DMS 273 (cell line): ENCODE results near the gene COBL.

ENCODE experiments used
- DNase-seq: peaks from one replicate; lab custom pipeline; 2025; ENCODE audit not compliant: unreplicated experiment; lab: John Stamatoyannopoulos, UW

Gene COBL

DNA sequence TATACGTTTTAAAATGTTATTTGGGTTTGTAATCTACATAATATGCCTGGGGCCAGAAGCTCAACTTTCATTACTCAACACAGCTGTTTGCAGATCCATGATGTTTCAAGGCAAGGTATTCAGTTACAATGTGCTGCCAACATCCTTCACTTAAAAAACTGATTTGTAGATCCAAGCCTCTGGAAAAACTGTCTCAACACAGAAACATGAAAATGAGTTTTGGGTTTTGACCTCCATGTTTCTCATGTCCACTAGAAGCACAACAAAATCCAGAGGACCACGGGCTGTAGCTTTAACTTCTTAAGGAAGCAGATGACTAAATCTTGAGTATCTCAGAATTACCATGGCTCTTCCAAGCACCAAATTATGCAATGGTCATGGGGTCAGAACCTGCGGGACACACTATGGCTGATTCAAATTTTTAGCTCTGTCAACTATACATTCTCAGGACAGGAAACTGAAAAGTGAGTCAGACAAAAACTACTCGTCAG, 286.9 kb downstream of the COBL start:
- DNase-seq, result peak; percentile 23

GRCh38 chr7:51029131-51029530, 287.5 kb downstream of the COBL start:
- DNase-seq, result no peak

- DNase-seq, result no peak
These were observed 288.4 kb downstream of the COBL start for GRCh38 chr7:51027935-51028830.

DNA sequence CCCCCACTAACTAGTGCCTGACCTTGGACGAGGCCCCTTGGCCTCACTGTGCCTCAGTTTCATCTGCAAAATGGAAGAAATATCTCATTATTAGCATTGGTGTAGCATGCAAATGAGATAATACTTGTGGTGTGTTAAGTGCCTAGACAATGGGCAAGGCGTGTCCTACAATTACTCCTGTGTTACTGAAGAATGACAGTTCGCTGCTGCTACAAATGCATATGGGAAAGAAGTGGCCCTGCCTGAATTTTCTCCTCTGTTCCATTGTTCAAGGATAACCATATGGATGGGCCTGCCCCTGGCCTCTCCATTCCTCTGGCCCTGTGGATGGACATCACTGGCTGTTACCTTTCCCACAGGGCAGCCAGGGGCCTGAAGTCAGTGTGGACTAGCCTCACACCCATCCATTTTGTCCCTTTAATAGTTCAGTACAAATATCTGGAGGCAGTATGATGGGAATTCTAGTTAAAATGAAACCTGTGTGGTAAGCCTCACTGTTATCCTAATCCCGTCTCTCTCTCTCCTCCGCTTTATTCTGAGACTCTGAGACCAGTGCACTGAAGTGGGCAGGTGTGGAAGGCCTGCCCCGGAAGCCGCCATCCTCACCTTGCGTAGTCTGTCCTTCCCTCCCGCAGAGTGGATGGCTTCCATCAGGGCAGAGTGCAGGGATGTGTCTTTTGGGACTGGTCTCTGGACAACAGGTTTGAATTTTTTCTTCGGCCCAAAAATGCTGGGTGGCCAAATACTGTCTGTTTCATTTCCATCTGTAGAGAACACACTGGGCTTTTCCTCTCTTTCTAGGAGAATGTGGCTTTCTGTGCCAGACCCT, 289.3 kb downstream of the COBL start:
- no peak for DNase-seq

DNA sequence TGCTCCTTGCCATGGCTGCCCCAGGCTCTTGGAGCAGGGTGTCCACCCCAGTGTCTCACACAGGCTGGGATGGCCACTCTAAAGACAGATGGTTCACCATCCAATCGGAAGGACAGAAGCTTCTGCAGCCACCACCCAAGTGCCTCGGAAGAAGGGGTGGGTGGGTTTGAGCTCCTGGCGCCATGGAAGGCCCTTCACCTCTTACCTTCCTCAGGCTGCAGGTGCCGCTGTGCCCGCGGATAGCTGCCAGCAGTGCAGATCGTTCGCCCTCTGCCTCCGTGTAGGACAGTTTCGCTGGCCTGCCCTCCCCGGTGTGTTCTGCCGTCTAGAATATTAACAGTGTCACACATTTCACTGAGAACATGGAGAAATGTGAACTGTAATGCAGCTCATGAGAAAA, 290.3 kb downstream of the COBL start:
- no peak for DNase-seq

DNA sequence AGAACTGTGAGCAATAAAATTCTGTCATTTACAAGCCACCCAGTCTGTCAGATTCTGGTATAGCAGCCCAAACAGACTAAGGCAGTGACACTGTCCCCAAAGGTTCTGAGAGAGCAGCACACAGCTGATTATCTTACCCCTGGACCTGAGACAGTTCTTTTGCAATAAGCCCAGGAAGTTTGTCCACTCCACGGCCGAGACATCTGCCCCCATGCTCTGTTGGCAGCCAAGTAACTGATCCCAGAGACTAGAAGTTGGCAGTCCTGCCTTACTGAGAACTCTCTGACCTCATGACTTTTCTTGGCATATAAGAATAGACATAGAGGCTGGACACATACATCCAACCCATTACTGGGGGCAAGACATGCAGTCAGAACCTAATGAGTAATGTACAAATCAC, 290.9 kb downstream of the COBL start:
- DNase-seq, result no peak

- no peak for DNase-seq
These were observed 291.7 kb downstream of the COBL start for GRCh38 chr7:51024867-51025266.

- no peak for DNase-seq
These were observed 293.1 kb downstream of the COBL start for GRCh38 chr7:51023547-51023946.

DNA sequence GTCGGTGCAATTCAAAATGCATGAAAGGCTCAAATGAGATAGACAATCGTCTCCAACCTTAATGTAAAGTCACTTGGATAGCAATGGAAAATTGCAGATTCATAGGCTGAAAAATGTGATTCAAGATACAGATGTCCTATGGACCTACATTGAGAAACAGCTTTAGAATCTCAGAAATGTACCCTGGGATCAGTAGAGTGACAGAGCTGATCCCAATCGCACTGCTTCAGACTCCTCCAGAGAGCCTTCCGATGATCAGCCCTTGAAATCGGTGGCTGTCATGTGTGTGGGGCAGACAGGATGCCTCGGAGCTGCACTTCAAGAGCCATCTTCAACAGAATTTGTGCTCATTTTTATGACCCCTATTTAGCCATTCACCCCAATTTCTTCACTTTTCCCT, 293.8 kb downstream of the COBL start:
- no peak for DNase-seq

- DNase-seq, result no peak
These were observed 294.6 kb downstream of the COBL start for GRCh38 chr7:51021906-51022570.

GRCh38 chr7:51020944-51021343, 295.7 kb downstream of the COBL start:
- no peak for DNase-seq

GRCh38 chr7:51019891-51020870, 296.4 kb downstream of the COBL start:
- DNase-seq, result no peak

- DNase-seq, result no peak
These were observed 297.3 kb downstream of the COBL start for GRCh38 chr7:51019191-51019844.

DNA sequence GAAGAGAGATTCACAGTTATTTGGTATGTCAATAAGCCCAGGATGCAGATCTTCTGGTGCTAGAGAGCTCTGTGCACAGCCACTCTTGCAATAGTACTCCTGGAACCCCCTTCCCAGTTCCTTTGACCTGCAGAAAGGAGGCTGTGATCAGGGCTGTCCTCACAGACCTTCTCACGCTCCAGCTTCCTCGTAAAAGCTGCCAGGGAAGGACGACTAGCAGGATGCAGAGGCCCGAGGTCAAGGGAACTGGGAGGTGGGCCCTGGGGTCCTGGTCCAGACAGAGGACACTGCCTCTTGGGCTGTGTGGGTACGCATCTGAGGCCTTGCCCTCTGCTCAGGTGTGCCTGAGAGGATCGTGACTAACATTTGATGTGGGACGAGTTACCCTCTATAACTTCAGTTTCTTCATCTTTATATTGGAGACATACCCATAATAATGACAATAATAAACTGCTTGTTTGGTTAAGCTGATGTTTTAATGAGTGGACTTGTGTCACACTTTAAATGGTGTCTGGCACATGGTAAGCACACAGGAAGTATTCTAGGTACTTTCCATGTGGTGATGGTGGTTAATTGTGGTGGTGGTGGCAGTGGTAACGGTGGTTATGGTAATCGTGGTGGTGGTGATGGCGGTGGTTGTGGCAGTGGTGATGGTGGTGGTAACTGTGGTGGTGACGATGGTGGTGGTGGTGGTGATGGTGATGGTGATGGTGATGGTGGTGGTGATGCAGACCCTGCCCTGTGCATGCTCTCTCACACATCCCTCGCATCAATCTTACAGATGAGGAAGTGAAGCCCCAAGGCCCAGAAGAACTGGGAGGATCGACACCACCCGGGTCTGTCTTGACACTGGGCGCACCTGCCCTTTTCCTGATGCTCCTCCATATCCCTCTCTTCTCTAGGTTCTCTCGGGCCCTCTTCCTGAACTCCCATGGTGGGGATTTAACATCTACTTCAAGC, 298.8 kb downstream of the COBL start:
- DNase-seq, result no peak

GRCh38 chr7:51016546-51016945, 300.1 kb downstream of the COBL start:
- no peak for DNase-seq

DNA sequence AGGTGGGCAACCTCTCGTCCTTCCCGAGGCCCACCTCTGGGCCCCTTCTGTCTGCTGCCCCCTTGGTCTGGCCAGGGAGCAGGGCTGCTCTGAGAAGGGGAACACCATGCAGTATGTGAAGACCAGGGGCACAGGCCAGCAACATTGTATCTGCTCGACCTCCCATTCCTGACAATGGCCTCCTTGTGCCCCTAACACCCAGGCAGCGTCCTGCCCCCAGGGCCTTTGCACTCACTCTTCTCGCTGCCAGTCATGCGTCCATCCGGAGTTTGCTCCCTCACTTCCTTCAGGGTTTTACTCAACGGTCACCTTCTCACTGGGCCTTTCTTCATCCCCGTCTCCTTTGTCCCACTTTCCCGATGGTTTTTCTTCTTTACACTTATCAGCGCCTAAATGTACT, 301.0 kb downstream of the COBL start:
- DNase-seq, result no peak

- no peak for DNase-seq
These were observed 301.8 kb downstream of the COBL start for GRCh38 chr7:51014811-51015210.

DNA sequence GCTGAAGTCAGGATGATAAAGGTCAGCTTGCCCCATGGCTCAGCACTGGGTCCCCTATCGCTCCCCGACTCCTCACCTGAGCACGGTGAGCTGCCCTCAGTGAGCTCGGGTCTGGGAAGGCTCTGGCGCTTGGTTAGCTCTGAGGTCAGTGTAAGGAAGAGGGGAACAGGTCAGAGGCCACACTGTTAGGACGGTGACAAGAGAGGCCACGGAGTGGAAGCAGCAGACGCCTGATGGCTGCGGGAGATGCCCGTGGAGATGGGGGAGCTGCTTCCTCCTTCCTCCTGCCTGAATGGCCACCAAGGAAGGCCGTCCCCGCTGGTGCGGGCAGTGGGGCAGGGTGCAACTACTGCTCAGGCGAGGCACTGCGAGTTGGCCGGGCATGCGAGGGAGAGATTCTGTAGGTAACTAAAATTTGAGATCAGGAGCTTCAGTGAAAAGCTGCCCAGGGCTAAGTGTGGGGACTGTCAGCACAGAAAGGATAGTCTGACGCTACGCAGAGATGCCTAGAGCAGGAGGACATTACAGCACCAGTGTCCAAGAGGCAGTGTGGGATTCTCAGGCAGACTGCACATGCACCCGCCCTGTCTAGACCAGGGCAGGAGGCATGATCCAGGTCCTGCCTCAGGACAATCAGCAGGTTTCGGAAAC, 302.6 kb downstream of the COBL start:
- no peak for DNase-seq
